Esophagus muscularis mucosa (tissue), 3 donors: Measurements from ENCODE around the gene LIX1L.

Source experiments
- EP300 ChIP-seq: sonication (generic); formaldehyde crosslinking; IDR thresholded peaks from one replicate; pipeline ENCODE4 v1.6.1; 2017; ENCODE audit warnings: antibody characterized with exemption
- TF ChIP-seq, protein P1 (sequence below), 3 experiments: fragments of 200-600 bp in 2 of 3; fragments of 450-650 bp in 1 of 3; sonication (generic) in 2 of 3; IDR thresholded peaks; one replicate each; pipeline ENCODE4 v1.5.1; 2017 to 2019; ENCODE audit warnings: antibody characterized with exemption in 3 of 3, mild to moderate bottlenecking in 2 of 3, moderate library complexity in 1 of 3

GRCh38 chr1:145979746-145980456 lies 22.1 kb upstream of the LIX1L start:
- TF ChIP-seq, protein P1, sequence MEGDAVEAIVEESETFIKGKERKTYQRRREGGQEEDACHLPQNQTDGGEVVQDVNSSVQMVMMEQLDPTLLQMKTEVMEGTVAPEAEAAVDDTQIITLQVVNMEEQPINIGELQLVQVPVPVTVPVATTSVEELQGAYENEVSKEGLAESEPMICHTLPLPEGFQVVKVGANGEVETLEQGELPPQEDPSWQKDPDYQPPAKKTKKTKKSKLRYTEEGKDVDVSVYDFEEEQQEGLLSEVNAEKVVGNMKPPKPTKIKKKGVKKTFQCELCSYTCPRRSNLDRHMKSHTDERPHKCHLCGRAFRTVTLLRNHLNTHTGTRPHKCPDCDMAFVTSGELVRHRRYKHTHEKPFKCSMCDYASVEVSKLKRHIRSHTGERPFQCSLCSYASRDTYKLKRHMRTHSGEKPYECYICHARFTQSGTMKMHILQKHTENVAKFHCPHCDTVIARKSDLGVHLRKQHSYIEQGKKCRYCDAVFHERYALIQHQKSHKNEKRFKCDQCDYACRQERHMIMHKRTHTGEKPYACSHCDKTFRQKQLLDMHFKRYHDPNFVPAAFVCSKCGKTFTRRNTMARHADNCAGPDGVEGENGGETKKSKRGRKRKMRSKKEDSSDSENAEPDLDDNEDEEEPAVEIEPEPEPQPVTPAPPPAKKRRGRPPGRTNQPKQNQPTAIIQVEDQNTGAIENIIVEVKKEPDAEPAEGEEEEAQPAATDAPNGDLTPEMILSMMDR (IDR thresholded peaks at IDR 0.05): no peak
- TF ChIP-seq EP300: no peak
